Naive thymus-derived CD4-positive, alpha-beta T cell (primary cell): Measurements from ENCODE around the gene ZNF419. TPM values are rescaled to one million over a fixed set of nuclear protein-coding genes. Genes with fewer than 3 reads are reported as not detected.
"Not testable (repeated sequence)": the region's sequence is repeated elsewhere in the genome, so short reads cannot be mapped to it uniquely, and the experiment has no call there.

Source experiments
- ATAC-seq: fragments of 150-1000 bp; cut with Tn5 transposase; 2 replicates; pipeline ENCODE4 v1.10.0; 2021; ENCODE audit warnings: mild to moderate bottlenecking, moderate library complexity
- CTCF ChIA-PET: fragments of 350-600 bp; sonication (Branson Sonifier 250); formaldehyde crosslinking; loops from one replicate; lab custom pipeline; 2021; ENCODE audit warnings: antibody characterized with exemption; lab: Charles Lee
- POLR2A ChIA-PET: fragments of 350-600 bp; sonication (Branson Sonifier 250); formaldehyde crosslinking; loops from one replicate; lab custom pipeline; 2021; ENCODE audit warnings: antibody characterized with exemption, inconsistent platforms; lab: Charles Lee
- DNase-seq, 9 donors: peaks; one replicate each; pipeline versions ENCODE4 v3.0.0 to v3.0.0-alpha.2; 2020 to 2022; ENCODE audit warnings: mixed read lengths in 1 of 9
- H3K27ac ChIP-seq: one replicate; pipeline ENCODE4 v1.7.0; 2013; ENCODE audit warnings: mild to moderate bottlenecking, low read depth, low read length, moderate library complexity
- H3K27me3 ChIP-seq, 2 donors: one replicate each; pipeline ENCODE4 v1.7.0; 2013; ENCODE audit warnings: low read length in 2 of 2, mild to moderate bottlenecking in 2 of 2, moderate library complexity in 2 of 2; ENCODE audit not compliant: control insufficient read depth in 2 of 2, insufficient read depth in 2 of 2
- H3K36me3 ChIP-seq, 3 experiments: 1 replicate in 2 of 3; 2 replicates in 1 of 3; pipeline ENCODE4 v1.7.0; 2013; ENCODE audit warnings: low read length in 3 of 3, mild to moderate bottlenecking in 3 of 3, moderate library complexity in 1 of 3; ENCODE audit not compliant: insufficient read depth in 3 of 3, control insufficient read depth in 2 of 3
- H3K4me1 ChIP-seq, 2 donors: one replicate each; pipeline ENCODE4 v1.7.0; 2013; ENCODE audit warnings: low read length in 2 of 2, mild to moderate bottlenecking in 2 of 2, moderate library complexity in 1 of 2; ENCODE audit not compliant: control insufficient read depth in 2 of 2, insufficient read depth in 2 of 2
- H3K4me3 ChIP-seq: 2 replicates; pipeline ENCODE4 v1.7.0; 2013; ENCODE audit warnings: mild to moderate bottlenecking, low read length
- H3K9me3 ChIP-seq, 3 experiments: 1 replicate in 2 of 3; 2 replicates in 1 of 3; pipeline ENCODE4 v1.7.0; 2013; ENCODE audit warnings: low read length in 3 of 3; ENCODE audit not compliant: control insufficient read depth in 2 of 3
- H3K27ac Mint-ChIP-seq, 9 donors: one replicate each; pipeline ENCODE4 v1.8.0; 2020 to 2022; ENCODE audit warnings: mixed read lengths in 9 of 9, mild to moderate bottlenecking in 8 of 9, moderate library complexity in 5 of 9, inconsistent platforms in 2 of 9
- H3K27me3 Mint-ChIP-seq, 5 donors: one replicate each; pipeline ENCODE4 v1.8.0; 2021 to 2022; ENCODE audit warnings: mixed read lengths in 5 of 5, mild to moderate bottlenecking in 1 of 5
- H3K36me3 Mint-ChIP-seq, 5 donors: one replicate each; pipeline ENCODE4 v1.8.0; 2020 to 2022; ENCODE audit warnings: mixed read lengths in 5 of 5, mild to moderate bottlenecking in 3 of 5, inconsistent platforms in 1 of 5
- H3K4me1 Mint-ChIP-seq, 7 donors: one replicate each; pipeline ENCODE4 v1.8.0; 2020 to 2022; ENCODE audit warnings: mixed read lengths in 7 of 7, mild to moderate bottlenecking in 3 of 7, inconsistent platforms in 1 of 7
- H3K4me3 Mint-ChIP-seq, 10 donors: one replicate each; pipeline ENCODE4 v1.8.0; 2020 to 2022; ENCODE audit warnings: mild to moderate bottlenecking in 10 of 10, mixed read lengths in 10 of 10, moderate library complexity in 6 of 10, inconsistent platforms in 2 of 10
- H3K9me3 Mint-ChIP-seq, 11 donors: one replicate each; pipeline ENCODE4 v1.8.0; 2020 to 2022; ENCODE audit warnings: mixed read lengths in 11 of 11, mild to moderate bottlenecking in 4 of 11, inconsistent platforms in 1 of 11, moderate library complexity in 1 of 11
- intact Hi-C, 2 donors: fragments of 100-400 bp; cut with micrococcal nuclease; formaldehyde crosslinking; loops; one replicate each; pipeline ENCODE4 v1.15.1; 2023
- polyA plus RNA-seq, 2 donors: library from polyadenylated mRNA; unstranded; fragments of 300-500 nt; fragmentation: Illumina TruSeq; gene quantifications; one replicate each; pipeline ENCODE4 v1.2.3, GENCODE V29; 2021
- total RNA-seq, 6 experiments: library from RNA in 5 of 6; stranded (reverse) in 5 of 6; gene quantifications; 1 replicate in 5 of 6; 2 replicates in 1 of 6; pipeline ENCODE4 v1.2.3 and lab custom pipeline; 2021 to 2026

ZNF419 gene
- total and polyA plus RNA-seq, 7 experiments from 2014 or later = 7.0 to 27.6 (median 11.7) TPM

- Mint-ChIP-seq H3K36me3 (peaks cover 36 to 76% (median 64%) of the 10 kb centered on the region in 5 donors), H3K27me3 (no peaks in the 10 kb centered on the region), H3K9me3 (peaks cover 16 to 92% (median 61%) of the 10 kb centered on the region in 11 donors), H3K4me1 (no peaks in the 10 kb centered on the region), H3K4me3 (no peak overlapping the region), H3K27ac (no peak overlapping the region)
- ChIA-PET CTCF (no interaction called here), POLR2A (interaction anchor here (1.7 kb wide), 1 partner anchor 14 kb away, joined by 3 read pairs; no protein-coding TSS in a partner anchor)
- no peak overlapping the region for H3K4me3 ChIP-seq
- DNase-seq (no peak), ATAC-seq (no peak)
- no peaks in the 10 kb centered on the region for H3K27me3 ChIP-seq
- no peak overlapping the region for H3K27ac ChIP-seq
- intact Hi-C loops = no loop called here
- H3K9me3 ChIP-seq = peaks cover 11 to 74% (median 18%) of the 10 kb centered on the region in 3 experiments
- peaks cover 0 to 52% (median 4%) of the 10 kb centered on the region in 3 experiments for H3K36me3 ChIP-seq
- no peaks in the 10 kb centered on the region for H3K4me1 ChIP-seq
These were observed 27.7 kb downstream of the ZNF419 start for GRCh38 chr19:57515255-57515654.

GRCh38 chr19:57518021-57518420 lies 30.5 kb downstream of the ZNF419 start:
- Histone ChIP-seq H3K9me3 (peaks cover 9 to 58% (median 15%) of the 10 kb centered on the region in 3 experiments), H3K36me3 (peaks cover 0 to 46% (median 4%) of the 10 kb centered on the region in 3 experiments)
- H3K4me1 Mint-ChIP-seq, H3K27ac ChIP-seq, H3K4me3 ChIP-seq, H3K4me1 ChIP-seq, H3K27me3 ChIP-seq, H3K4me3 Mint-ChIP-seq, H3K27me3 Mint-ChIP-seq, CTCF ChIA-PET, H3K27ac Mint-ChIP-seq, POLR2A ChIA-PET, ATAC-seq, DNase-seq, intact Hi-C loops: not testable (repeated sequence)
- Mint-ChIP-seq H3K9me3 (peaks cover 8 to 90% (median 54%) of the 10 kb centered on the region in 11 donors), H3K36me3 (peaks cover 27 to 66% (median 56%) of the 10 kb centered on the region in 5 donors)

DNA sequence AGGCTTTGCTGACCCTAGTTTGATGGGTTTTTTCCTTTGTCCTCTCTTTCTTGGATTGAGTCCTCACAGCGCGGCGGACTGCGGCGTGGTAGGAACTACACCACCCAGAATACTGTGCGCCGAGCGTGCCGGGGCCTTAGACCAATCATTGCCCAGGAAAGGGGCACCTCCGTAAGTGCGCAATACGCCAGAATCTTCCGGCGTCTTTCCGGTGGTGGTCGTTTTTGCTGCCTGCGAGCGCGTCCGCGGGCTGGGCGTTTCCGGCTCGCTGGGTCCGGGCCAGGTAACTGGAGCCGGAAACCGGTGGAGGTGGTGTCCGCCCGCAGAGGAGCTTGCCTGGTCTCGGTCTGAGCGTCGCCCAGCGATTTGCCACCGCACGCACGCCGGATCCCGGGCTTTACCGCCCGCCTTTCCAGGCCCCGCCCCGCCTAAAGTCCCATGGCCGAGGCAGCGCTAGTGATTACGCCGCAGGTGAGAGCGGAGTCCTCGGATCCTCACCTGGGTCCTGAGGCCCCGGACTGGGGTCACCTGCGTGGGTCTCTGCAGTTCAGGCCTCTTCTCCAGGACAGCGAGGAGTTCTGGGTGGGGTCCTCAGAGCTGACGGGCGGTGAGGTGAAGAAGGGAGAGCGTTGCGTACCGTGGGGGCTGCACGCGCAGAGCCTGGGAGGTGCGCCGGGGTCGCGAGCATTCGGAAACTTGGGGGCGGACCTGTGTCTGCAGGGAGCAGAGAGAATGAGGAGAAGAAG lies 39.8 kb downstream of the ZNF419 start, which contains the start of gene ZNF549:
Gene ZNF549, plus strand, starts transcription at position 221 of the 746 bp plus-strand sequence. Its CDS starts 218 bp downstream, at position 439.
- peaks cover 6 to 74% (median 48%) of the 10 kb centered on the region in 11 donors for H3K9me3 Mint-ChIP-seq
- Histone ChIP-seq H3K4me1 (peaks cover 14 to 18% of the 10 kb centered on the region in 2 donors), H3K4me3 (peak within 1 kb of the TSS; percentile 98), H3K27me3 (no peaks in the 10 kb centered on the region), H3K27ac (peak within 1 kb of the TSS; percentile 94), H3K36me3 (peaks cover 0 to 28% (median 10%) of the 10 kb centered on the region in 3 experiments), H3K9me3 (peaks cover 0 to 30% (median 14%) of the 10 kb centered on the region in 3 experiments)
- ATAC-seq = peak; percentile 99
- peaks cover 0 to 4% (median 0%) of the 10 kb centered on the region in 5 donors for H3K27me3 Mint-ChIP-seq
- intact Hi-C loops = loop anchor here (1.0 to 5.0 kb wide), 15 partner anchors 28 to 475 kb away; partner anchors contain the start of genes TRAPPC2B (in 2 of the 2), ZNF17 (in 2 of the 2), ZNF419 (in 2 of the 2) and ZNF547 (in 2 of the 2)
- peak within 1 kb of the TSS; percentile 80 to 98 (median 95) for H3K27ac Mint-ChIP-seq
- peaks cover 23 to 54% (median 47%) of the 10 kb centered on the region in 5 donors for H3K36me3 Mint-ChIP-seq
- POLR2A ChIA-PET = interaction anchor here (0.9 to 1.3 kb wide), 4 partner anchors 32 to 292 kb away, joined by 3 to 4 read pairs (median 4); partner anchors contain the start of gene ZNF134
- DNase-seq = peak; percentile 65 to 90 (median 88)
- CTCF ChIA-PET = no interaction called here
- peaks cover 15 to 36% (median 32%) of the 10 kb centered on the region in 7 donors for H3K4me1 Mint-ChIP-seq
- peak within 1 kb of the TSS; percentile 89 to 98 (median 96) for H3K4me3 Mint-ChIP-seq

- ChIA-PET CTCF (no interaction called here), POLR2A (no interaction called here)
- Mint-ChIP-seq H3K27me3 (no peaks in the 10 kb centered on the region), H3K27ac (no peak overlapping the region), H3K4me3 (peak overlapping the region in 1 of 10 donors; percentile 43), H3K4me1 (peaks cover 0 to 3% (median 0%) of the 10 kb centered on the region in 7 donors), H3K36me3 (peaks cover 61 to 96% (median 94%) of the 10 kb centered on the region in 5 donors), H3K9me3 (peaks cover 25 to 100% (median 83%) of the 10 kb centered on the region in 11 donors)
- Histone ChIP-seq H3K27me3 (no peaks in the 10 kb centered on the region), H3K36me3 (peaks cover 35 to 82% (median 59%) of the 10 kb centered on the region in 3 experiments), H3K27ac (no peak overlapping the region), H3K9me3 (peaks cover 37 to 94% (median 77%) of the 10 kb centered on the region in 3 experiments), H3K4me1 (no peaks in the 10 kb centered on the region), H3K4me3 (peak overlapping the region; percentile 8)
- intact Hi-C loops = no loop called here
- DNase-seq (no peak), ATAC-seq (no peak)
These were observed 50.5 kb downstream of the ZNF419 start for GRCh38 chr19:57537953-57538547.

Other genes starting within 250 kb of the ZNF419 start
- gene ZNF805, start 247.1 kb upstream of the ZNF419 start, total RNA-seq = 10 to 100 TPM; 12.0 to 26.2 (median 23.7) TPM
- 1 to 10 TPM; 3.9 to 5.0 TPM for gene ZNF805, start 247.1 kb upstream of the ZNF419 start, polyA plus RNA-seq
- gene ZNF460, start 207.3 kb upstream of the ZNF419 start, total RNA-seq = 10 to 100 TPM; 44.8 to 82.6 (median 71.1) TPM
- 10 to 100 TPM in 1 of 2 donors, 1 to 10 TPM in 1; 8.1 to 10.2 TPM for gene ZNF460, start 207.3 kb upstream of the ZNF419 start, polyA plus RNA-seq
- 1 to 10 TPM; 3.6 to 9.0 (median 8.0) TPM for gene ZNF543, start 167.3 kb upstream of the ZNF419 start, total RNA-seq
- 1 to 10 TPM; 2.6 to 7.8 TPM for gene ZNF543, start 167.3 kb upstream of the ZNF419 start, polyA plus RNA-seq
- gene ZNF304, start 136.5 kb upstream of the ZNF419 start, total RNA-seq = 10 to 100 TPM in 2 of 5 experiments, 1 to 10 TPM in 3; 6.0 to 12.5 (median 9.0) TPM
- gene ZNF304, start 136.5 kb upstream of the ZNF419 start, polyA plus RNA-seq = 1 to 10 TPM; 3.3 to 4.4 TPM
- gene TRAPPC2B, start 124.2 kb upstream of the ZNF419 start, total RNA-seq = 10 to 100 TPM in 2 of 5 experiments, 1 to 10 TPM in 3; 7.7 to 11.8 (median 9.0) TPM
- gene TRAPPC2B, start 124.2 kb upstream of the ZNF419 start, polyA plus RNA-seq = 10 to 100 TPM; 17.7 to 18.9 TPM
- 10 to 100 TPM in 1 of 5 experiments, 1 to 10 TPM in 2, under 1 TPM in 2; 0.40 to 10.1 (median 3.6) TPM for gene ZNF547, start 124.2 kb upstream of the ZNF419 start, total RNA-seq
- 1 to 10 TPM in 1 of 2 donors, under 1 TPM in 1; 0.50 to 1.7 TPM for gene ZNF547, start 124.2 kb upstream of the ZNF419 start, polyA plus RNA-seq
- 100 to 1,000 TPM in 2 of 5 experiments, 10 to 100 TPM in 3; 26.4 to 115 (median 66.9) TPM for gene ZNF548, start 97.9 kb upstream of the ZNF419 start, total RNA-seq
- gene ZNF548, start 97.9 kb upstream of the ZNF419 start, polyA plus RNA-seq = 10 to 100 TPM; 16.2 to 22.0 TPM
- 10 to 100 TPM in 3 of 5 experiments, 1 to 10 TPM in 2; 9.3 to 27.8 (median 17.2) TPM for gene ZNF17, start 76.6 kb upstream of the ZNF419 start, total RNA-seq
- gene ZNF17, start 76.6 kb upstream of the ZNF419 start, polyA plus RNA-seq = 10 to 100 TPM in 1 of 2 donors, 1 to 10 TPM in 1; 6.9 to 11.1 TPM
- gene ZNF749, start 52.4 kb upstream of the ZNF419 start, total RNA-seq = 10 to 100 TPM in 4 of 5 experiments, 1 to 10 TPM in 1; 8.9 to 17.9 (median 13.2) TPM
- 10 to 100 TPM; 11.5 to 14.4 TPM for gene ZNF749, start 52.4 kb upstream of the ZNF419 start, polyA plus RNA-seq
- under 1 TPM; 0.15 to 0.78 (median 0.37) TPM for gene VN1R1, start 30.6 kb upstream of the ZNF419 start, total RNA-seq
- under 1 TPM; 0.13 to 0.17 TPM for gene VN1R1, start 30.6 kb upstream of the ZNF419 start, polyA plus RNA-seq
- gene ZNF772, start 10.2 kb upstream of the ZNF419 start, total RNA-seq = 10 to 100 TPM in 2 of 5 experiments, 1 to 10 TPM in 3; 1.5 to 20.5 (median 4.3) TPM
- 1 to 10 TPM; 5.2 to 5.4 TPM for gene ZNF772, start 10.2 kb upstream of the ZNF419 start, polyA plus RNA-seq
- 10 to 100 TPM in 3 of 5 experiments, 1 to 10 TPM in 2; 5.8 to 32.7 (median 14.4) TPM for gene ZNF773, start 12.2 kb downstream of the ZNF419 start, total RNA-seq
- gene ZNF773, start 12.2 kb downstream of the ZNF419 start, polyA plus RNA-seq = 10 to 100 TPM in 1 of 2 donors, 1 to 10 TPM in 1; 9.7 to 18.9 TPM
- 10 to 100 TPM in 3 of 5 experiments, 1 to 10 TPM in 2; 6.9 to 24.8 (median 11.3) TPM for gene ZNF549, start 39.6 kb downstream of the ZNF419 start, total RNA-seq
- gene ZNF549, start 39.6 kb downstream of the ZNF419 start, polyA plus RNA-seq = 10 to 100 TPM in 1 of 2 donors, 1 to 10 TPM in 1; 6.1 to 11.4 TPM
- gene ZNF550, start 72.1 kb downstream of the ZNF419 start, total RNA-seq = 10 to 100 TPM; 12.9 to 56.2 (median 23.5) TPM
- 10 to 100 TPM in 1 of 2 donors, 1 to 10 TPM in 1; 8.6 to 17.7 TPM for gene ZNF550, start 72.1 kb downstream of the ZNF419 start, polyA plus RNA-seq
- gene ZNF416, start 91.2 kb downstream of the ZNF419 start, total RNA-seq = 10 to 100 TPM in 2 of 5 experiments, 1 to 10 TPM in 3; 4.4 to 13.8 (median 5.7) TPM
- 10 to 100 TPM in 1 of 2 donors, 1 to 10 TPM in 1; 4.9 to 10.4 TPM for gene ZNF416, start 91.2 kb downstream of the ZNF419 start, polyA plus RNA-seq
- 10 to 100 TPM in 2 of 5 experiments, 1 to 10 TPM in 3; 4.8 to 14.1 (median 7.0) TPM for gene ZIK1, start 96.4 kb downstream of the ZNF419 start, total RNA-seq
- 10 to 100 TPM in 1 of 2 donors, 1 to 10 TPM in 1; 8.7 to 13.7 TPM for gene ZIK1, start 96.4 kb downstream of the ZNF419 start, polyA plus RNA-seq
- 10 to 100 TPM in 1 of 5 experiments, 1 to 10 TPM in 4; 2.0 to 10.9 (median 6.2) TPM for gene ZNF530, start 112.1 kb downstream of the ZNF419 start, total RNA-seq
- 1 to 10 TPM; 7.1 to 9.3 TPM for gene ZNF530, start 112.1 kb downstream of the ZNF419 start, polyA plus RNA-seq
- gene ZNF134, start 126.5 kb downstream of the ZNF419 start, total RNA-seq = 10 to 100 TPM; 14.6 to 33.9 (median 25.7) TPM
- gene ZNF134, start 126.5 kb downstream of the ZNF419 start, polyA plus RNA-seq = 10 to 100 TPM in 1 of 2 donors, 1 to 10 TPM in 1; 8.0 to 16.7 TPM
- gene ZNF211, start 145.4 kb downstream of the ZNF419 start, total RNA-seq = 10 to 100 TPM; 18.0 to 56.7 (median 33.7) TPM
- 10 to 100 TPM; 15.1 to 27.9 TPM for gene ZNF211, start 145.4 kb downstream of the ZNF419 start, polyA plus RNA-seq
- gene ZSCAN4, start 181.2 kb downstream of the ZNF419 start, total RNA-seq = not detected
- not detected for gene ZSCAN4, start 181.2 kb downstream of the ZNF419 start, polyA plus RNA-seq
- 10 to 100 TPM in 4 of 5 experiments, 1 to 10 TPM in 1; 9.4 to 22.5 (median 20.5) TPM for gene ZNF551, start 194.2 kb downstream of the ZNF419 start, total RNA-seq
- 10 to 100 TPM; 11.4 to 12.2 TPM for gene ZNF551, start 194.2 kb downstream of the ZNF419 start, polyA plus RNA-seq
- 10 to 100 TPM in 1 of 5 experiments, 1 to 10 TPM in 4; 2.4 to 18.5 (median 6.9) TPM for gene ZNF154, start 221.5 kb downstream of the ZNF419 start, total RNA-seq
- 1 to 10 TPM in 1 of 2 donors, under 1 TPM in 1; 0.78 to 3.4 TPM for gene ZNF154, start 221.5 kb downstream of the ZNF419 start, polyA plus RNA-seq
- 10 to 100 TPM; 11.0 to 37.6 (median 14.6) TPM for gene ZNF671, start 239.9 kb downstream of the ZNF419 start, total RNA-seq
- 10 to 100 TPM; 26.3 to 36.3 TPM for gene ZNF671, start 239.9 kb downstream of the ZNF419 start, polyA plus RNA-seq